AG08395 (cell line): Measurements from ENCODE around the gene OLFML1.

Source experiments
- DNase-seq: peaks from one replicate; pipeline ENCODE4 v3.0.0; 2012; ENCODE audit warnings: mixed read lengths, low spot score

The OLFML1 gene

DNA sequence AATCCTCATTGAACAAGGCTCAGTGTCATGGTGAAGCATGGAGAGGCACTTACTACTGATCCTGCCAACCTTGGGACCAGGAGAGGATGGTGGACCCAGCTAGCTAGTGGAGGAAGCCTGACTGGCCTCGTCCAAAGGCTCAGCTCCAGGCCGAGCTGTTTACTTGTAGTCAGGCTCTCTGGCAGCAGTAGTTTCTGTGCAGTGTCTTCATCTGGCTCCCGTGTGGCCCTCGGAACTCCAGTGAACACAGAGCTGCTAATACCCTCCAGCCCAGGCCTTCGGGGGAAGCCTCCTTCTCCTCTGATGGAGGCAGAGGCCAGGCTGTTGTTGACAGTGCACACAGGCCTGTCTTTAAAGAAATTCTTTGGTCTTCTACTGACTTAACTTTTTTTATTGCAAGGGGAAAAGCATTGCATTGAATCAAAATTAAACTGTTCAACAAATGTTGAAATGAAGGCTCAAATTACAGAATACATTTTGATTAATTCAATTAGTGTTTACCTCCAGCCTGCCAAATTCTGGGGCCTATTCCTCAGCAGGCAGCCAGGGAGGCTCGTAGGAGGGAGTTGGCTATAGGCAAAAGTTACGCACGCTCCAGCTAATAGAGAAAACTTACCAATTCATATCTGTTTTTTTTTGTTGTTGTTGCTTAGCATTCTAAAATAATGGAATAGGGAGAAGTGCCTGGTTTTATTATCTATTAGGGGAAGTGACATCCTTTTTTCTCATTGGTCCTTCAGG is 47.3 kb downstream of the OLFML1 start:
- DNase-seq = no peak

DNA sequence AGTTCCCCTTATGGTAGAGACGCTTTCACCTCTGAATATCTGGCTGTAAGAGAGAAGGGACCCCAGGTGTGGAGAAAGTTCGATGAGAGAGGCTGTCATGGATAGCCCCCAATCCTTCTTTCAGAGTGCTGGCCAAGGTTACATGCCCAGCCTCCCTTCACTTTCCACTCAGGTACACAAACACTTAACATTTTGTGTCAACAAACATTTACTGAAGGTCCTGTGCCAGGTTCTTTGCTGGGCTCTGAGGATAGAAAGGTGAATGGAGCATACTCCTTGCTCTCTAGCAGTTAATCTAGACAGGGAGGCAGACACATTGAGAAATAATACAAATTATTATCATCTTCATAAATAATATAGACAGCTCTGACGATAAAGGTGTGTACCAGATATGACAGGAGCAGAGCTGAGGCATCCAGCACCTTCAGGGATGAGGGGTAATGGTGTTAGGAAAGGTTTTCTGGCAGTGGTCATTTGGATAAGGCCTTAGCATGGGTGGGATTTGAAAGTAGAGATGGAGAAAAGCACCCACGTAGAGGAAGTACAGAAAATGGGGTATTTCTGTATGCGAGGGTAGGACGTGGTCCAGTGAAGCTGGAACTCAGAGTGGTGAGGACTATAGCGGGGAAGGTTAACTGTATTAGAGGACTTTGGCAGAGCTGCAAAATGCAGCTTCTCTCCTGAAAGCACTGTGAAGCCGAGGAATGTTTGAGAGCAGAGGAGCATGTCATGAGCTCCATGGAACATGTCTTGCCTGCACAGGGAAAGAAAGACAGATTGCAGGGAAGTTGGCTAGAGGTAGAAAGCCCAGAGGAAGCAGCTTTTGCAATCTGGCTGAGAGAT is 48.1 kb downstream of the OLFML1 start:
- DNase-seq = no peak

DNA sequence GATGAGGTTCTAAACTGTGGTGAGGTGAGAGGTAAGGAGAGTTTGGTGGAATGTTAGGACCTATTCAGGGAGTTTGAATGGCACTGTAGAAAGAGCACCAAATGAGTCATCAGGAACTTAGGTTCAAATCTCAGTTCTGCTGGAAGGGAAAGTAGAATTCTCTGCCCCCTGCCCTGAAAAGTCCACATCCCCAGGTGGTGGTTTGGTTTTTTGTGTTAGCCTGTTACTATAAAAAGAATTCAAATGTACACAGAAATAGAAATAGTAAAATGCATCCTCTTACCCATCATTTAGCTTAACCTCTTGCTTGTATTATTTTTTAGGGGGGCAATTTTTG is 48.7 kb downstream of the OLFML1 start:
- no peak for DNase-seq

DNA sequence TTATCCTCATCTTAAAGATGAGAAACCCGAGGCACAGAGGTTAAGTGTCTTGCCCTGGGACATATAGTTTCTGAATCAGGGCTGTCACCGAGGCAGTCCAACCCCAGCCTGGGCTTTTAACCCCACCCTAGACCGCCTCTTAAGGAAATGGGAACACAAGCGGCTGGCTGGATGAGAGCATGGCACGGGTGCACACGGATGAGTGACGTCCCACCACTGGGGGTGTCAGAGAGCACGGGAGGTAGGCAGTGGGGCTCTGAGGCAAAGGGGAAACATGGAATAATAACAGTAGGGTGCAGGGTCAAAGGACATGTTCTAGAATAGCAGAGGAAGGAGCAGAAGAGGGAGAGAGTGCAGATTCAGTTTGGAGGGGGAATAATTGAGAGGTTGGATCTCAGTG is 50.8 kb downstream of the OLFML1 start:
- no peak for DNase-seq

DNA sequence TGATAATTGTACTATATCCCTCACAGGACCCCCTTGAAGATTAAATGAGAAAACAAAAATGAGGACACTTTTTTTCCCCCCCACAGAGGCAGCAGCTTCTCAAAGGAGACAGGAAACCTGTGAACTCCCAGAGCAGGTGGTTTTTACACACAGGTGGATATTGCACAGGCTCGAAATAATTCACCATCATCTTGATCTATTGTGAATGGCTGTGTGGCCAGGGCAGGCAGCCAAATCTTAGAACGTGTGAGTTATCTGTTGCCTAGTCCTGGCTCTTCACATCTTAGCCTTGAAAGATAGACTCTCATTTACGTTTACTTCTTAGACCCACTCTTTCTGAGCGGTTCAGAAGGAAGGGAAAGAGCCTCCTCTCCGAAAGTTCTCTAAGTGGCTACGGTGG is 52.0 kb downstream of the OLFML1 start:
- no peak for DNase-seq

DNA sequence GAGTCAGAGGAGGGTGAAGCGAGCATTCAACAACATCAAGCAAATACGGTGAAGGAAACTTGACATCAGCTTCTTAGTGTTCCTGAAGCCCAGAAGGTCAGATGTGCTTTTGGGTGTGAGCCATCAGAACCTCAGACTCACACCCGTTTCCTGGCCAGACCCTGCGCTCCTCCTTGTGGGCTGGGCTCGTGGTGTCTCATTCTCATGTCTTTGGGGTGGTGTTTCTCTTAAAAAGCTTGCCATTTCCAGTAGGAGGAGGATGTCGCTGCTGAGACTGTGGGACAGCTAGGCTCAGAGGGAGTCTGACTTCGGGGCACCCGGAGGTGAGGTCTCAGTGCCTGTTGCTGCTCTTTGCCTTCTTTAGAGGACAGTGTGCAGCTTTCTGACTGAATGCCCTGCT is 52.7 kb downstream of the OLFML1 start:
- peak; percentile 77 for DNase-seq

DNA sequence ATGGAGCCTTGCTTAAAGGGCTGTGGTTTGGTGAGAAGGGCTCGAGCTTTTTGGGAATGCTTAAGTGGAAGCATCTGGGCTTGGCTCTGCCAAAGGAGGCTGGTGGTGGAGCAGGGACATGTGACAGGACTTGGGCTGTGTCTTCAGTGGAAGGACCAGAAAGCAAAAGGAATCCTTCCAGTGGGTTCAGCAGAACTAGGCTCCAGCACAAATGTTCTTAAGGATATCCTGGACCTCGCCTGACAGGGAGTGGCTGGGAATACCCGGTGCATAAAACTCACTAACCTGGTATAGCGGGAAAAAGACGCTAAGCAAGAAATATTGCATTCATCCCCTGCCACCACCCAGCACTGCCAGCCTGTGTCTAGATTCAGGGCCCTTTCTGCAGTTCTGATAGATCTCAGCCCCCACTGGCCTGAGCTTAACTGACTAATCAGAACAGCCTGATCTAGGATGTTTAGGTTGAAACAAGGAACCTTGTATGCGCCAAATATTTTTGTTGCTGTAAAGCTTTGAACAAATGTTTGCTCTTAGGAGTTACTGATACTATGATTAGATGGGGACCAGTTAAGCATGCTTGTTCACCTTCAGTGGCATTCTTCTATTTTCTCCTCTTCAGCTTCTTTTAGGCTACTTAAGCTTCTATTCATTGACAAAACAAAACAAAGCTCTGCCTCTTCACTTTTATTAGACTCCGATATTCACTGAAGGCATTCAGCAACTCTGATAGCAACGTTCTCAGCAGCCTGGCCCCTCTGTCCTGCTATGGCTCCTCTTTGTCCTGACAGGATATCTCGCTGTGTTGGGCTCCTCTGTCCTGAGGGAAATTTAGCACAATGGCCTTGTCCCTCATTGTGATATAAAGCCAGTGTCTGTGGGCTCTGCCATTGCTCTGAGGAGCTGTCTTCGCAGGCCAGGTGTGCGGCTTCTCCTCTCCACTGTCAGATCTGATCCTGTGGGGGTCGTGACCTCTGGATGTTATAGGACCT is 53.5 kb downstream of the OLFML1 start:
- DNase-seq = peak; percentile 74

DNA sequence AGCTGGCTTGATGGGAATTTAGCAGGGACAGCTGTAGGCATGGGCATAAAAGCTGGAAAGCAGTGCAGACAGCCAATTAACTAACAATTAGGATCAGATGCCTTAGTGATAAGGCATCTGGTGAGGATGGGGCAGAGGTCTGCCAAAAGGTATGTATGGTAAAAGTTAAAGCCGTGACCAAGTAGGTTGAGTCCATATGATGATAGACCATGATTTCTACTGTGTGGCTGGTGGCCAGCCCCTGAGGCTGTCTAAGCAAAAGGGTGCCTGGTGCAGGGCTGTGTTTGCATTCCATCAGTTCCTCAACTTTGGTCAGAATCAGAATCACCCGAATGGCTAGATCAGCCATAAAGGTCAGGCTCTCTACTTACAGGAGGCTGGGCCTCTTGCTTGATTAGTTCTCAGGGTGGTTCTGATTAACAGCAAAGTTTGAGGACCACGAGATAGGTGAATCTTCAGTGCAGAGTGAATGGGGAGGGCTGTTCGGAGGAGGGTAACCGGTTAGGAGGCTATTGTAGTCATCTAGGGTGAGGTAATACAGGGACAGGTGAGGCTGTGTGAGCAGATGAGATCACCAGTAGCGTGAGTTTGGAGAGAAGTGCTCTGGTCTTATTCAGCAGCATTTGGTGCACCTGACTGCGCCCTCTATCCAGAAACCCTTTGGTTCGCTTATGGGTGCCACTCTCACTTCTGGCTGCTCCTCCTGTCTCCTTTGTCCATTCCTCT is 55.7 kb downstream of the OLFML1 start:
- no peak for DNase-seq

DNA sequence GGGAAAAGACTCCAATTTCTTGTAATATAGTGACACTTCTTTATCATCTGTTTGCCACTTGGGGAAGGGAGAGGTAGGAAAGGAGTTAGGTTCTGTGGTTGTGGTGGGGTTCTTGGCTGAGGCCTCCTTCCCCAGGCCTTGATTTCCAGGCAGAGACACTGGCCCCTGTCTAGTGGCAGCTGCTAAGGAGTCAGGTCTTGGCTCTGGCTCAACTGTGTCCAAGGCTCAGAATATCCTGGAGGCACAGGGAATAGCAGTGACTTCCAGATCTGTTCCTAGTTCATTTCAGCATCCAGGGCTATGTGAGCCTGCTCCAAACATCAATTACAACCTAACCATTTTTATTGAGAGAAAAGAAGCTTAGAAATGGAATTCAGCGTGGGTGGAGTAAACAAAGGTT is 58.0 kb downstream of the OLFML1 start:
- no peak for DNase-seq

DNA sequence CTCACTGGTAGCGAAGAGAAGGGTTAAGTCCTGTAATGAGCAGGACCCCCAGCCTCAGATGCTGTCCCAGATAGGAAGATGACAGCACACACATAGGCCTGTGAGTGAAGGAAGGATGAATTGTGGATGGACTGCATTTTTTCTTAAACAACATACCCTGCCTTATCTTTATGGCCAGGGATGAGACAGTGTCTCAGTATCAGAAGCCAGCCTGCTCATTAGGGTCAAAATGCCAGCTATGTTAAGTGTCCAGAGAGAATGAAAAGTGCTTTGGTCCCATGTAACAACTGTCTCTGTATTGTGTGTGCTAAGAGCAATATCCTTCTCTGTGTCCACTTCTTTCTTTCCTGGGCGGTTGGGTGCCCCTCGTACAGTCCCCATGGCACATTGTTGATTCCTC is 58.7 kb downstream of the OLFML1 start:
- no peak for DNase-seq

DNA sequence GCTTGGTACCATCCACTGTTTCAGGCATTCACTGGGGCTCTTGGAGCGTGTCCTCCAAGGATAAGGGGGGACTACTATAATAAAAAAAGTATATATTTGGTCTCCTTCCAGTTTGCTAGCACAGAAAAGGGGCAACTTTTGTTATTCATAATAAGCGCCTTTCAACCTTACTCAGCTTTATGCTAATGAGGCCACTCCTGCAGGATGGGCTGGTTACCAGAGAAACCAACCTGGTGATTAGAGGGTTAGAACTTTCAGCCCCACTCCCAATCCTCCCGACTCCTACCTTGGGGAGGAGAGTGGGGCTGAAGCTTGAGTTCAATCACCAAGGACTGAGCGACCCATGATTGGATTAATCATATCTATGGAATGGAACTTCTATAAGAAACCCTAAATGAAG is 60.3 kb downstream of the OLFML1 start:
- no peak for DNase-seq

DNA sequence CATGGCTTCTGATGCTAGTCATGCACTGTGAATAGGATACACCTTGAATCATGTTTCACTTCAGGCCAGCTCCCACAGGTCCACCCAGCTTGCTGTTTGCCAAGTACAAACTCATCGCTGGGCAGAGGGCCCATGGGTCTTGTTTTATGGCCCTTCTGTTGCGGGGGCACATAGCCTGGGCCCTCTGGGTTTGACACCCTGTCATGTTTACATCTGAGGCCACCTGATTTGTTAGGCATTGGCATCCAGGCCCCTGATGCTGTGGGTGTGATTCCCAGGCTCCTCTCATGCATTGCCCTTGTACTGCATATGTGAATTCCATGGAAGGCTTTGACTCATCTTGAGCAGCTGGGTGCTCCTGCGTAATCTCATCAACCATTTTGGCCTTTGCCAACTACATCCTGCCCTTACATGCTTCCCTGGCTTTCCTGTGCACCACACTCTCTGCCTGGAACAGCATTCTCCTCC is 61.1 kb downstream of the OLFML1 start:
- DNase-seq = no peak

DNA sequence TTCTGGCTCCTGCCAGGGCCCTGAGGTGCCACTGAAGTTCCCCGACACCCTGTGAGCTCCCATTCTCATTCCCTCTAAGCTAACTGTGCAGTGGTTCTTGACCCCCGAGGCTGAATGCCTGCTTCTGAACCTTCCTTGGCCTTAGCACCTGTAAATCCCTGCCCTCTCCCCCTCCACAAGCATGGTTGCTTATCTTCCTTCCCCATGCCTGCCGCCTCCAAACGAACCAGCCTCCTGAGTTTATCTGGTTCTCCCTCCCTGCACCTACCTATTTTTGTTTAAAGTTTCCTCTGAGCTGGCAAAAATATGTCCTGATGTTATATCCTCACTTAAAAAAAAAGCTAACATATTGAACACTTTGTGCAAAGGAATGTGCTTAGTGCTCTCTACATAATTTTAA is 62.4 kb downstream of the OLFML1 start:
- no peak for DNase-seq

DNA sequence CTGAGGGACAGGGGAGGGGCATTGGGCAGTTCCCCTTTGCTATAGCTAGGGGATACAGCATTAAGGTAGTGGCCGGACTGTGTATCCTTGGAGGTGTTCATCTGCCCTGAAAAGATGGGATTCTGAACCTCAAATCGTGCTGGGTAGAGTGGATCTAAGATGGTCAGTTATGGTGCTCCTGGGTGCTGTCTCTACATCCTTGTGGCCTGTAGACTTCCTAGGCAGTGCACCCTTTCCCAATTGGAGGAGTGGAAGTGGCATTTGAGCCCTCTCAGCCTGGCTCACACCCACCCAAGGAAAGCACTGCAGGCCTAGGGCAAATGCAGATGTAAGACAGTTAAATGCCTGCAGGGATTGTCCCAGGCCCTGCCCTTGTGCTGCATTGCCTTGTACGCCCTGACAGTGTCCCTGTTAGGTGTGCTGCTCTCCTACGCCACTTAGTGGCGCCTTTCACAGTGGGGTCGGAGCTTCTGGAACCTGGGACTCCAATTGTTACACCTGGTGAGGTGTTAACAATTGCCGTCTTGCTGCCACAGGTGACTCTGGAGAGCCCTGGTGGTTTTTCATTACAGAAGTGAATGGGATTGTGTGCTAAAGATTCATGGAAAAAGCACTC is 63.5 kb downstream of the OLFML1 start:
- no peak for DNase-seq

DNA sequence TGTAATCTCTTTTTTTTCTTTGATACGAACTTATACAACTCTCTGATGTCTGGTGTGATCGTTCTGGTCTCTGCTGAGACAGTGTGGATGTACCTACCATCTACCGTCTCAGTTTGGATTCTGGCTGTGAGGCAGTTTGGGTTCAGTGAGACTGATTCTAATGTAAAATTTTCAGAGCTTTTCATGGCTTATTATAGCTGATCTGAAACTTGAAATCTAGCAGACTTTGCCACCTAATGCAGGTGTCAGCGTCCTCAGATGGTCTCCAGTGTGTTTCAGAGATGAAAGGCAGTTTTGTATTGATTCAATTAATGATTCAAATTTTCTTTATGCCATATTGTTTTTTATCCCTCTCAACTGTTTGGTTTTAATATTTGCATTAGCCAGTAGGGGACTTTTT is 64.4 kb downstream of the OLFML1 start:
- DNase-seq = no peak

DNA sequence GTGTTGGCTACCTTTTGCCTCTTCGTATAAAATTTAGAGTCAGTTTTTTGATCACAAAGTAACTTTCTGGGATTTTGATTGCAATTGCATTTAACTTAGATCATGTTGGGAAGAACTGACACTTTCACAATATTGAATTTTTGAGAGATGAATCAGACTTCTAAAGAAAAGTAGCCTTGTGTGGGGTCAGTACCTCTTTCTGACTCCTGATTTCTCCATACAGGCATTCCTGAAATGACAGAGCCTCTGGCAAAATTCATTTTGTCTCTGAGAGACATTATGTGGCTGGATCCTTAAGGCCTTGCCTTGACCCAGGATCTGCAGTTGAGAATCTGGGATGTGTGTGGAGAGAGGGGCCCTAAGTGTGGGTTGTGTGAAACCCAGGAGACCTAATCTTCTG is 66.3 kb downstream of the OLFML1 start:
- DNase-seq = peak; percentile 73

DNA sequence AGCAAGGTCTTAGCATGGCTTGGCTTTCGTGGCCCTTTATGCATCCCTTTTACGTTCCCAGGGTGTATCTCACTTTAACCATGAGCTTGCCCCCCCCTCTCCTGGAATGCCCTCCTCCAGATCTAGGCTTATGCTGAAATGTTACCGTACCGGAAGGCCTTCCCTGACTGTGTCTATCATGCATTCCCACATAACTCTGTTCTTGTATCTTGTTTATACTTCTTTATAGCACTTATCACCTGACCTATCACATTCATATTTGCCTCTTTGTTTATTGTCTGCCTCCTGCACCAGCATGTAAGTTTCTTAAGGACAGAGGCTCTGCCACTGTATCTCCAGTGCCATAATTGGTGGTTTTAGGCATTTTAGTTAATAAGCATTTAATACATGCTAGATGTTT is 67.4 kb downstream of the OLFML1 start:
- no peak for DNase-seq

DNA sequence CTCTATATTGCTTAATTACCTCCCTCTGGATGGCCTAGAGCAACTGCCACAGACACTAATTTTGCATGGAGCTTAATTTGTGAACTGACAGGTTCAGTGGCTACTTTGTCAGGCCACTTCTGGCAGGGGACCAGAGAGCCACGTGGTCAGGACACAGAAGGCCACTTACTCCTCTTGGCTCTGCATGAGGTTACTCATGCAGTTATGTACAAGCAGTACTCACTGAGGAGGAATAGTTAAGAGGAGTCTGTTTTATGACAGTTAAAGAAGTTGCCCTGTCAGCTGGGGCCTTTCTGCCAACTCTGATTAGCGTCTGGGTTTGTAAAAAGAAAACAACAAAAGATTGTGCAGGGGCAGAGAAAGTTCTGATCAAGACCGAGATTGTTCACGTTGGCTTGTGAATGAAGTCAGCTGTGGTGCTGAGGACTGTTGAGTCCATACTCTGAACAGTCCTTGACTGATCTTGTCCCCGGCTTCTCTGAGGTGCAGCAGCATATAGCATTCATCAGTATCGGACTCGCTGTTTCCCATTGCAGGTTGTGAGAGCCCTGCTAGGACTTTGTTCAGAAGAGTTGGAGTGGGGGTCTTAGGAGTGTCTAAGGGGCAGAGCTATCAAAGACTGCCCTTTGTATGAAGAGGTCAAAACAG is 69.9 kb downstream of the OLFML1 start:
- DNase-seq = no peak

DNA sequence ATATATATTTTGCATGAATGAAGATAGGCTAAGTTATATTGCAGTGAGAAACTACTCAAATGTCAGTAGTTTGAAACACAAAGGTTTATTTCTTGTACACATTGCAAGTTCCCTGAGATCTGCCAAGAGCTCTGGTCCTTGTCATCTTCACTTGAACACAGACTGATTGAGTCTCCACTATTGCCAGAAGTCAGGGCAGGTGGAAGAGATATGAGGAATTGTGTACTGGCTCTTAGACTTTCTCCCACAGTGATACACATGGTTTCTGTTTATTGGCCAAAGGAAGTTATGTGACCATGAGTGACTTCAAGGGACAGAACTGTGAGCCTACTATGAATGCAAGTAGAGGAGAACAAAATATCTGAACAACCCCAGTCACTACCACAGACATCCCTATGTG is 72.7 kb downstream of the OLFML1 start:
- no peak for DNase-seq

DNA sequence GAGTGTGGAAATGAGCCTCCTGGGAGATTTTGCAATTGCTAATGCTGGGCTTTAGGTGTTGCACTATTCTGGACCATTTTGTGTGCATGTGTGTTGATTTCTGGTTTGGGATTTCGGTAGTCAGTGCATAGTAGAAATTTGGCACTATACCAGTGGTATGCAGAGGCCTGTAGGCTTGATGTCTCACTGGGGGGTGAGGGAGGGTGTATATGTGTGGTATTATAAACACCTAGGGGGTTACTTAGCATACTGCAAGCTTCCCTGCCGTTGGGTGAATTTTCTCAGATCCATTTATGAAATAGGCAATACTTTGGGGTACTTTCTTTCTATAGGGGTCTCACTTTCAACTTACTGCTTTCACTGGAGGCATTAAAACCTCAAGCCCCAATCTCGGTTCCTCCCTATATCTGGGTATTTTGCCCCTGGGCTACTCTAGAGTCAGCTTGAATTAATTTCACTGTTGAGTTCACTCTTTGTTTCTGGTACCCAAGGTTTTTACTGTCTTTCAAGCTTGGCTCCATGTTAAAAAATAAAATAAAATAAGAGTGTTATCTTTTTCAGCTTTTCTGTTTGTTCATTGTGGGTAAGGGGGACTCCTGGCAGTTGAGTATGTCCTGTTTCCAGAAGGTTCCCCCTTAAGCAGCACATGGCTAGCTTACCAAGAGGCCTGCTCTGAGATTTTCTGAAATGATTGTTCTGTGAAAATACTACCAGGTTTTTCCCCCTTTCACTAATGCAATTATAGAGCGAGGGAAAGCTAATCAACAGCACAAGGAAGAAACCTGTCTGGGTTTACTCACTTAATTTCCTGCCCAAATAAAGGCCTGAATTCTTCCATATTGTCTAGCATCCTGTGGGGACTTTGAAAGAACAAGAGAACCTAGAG is 74.3 kb downstream of the OLFML1 start:
- DNase-seq = no peak
